EH (cell line): ENCODE data around the gene FAM114A1.
"Not testable (repeated sequence)": the region's sequence is repeated elsewhere in the genome, so short reads cannot be mapped to it uniquely, and the experiment has no call there.

Experiments used
- DNase-seq: peaks from one replicate; pipeline ENCODE4 v3.0.0-alpha.2; 2015; ENCODE audit warnings: low read depth

Gene FAM114A1

DNA sequence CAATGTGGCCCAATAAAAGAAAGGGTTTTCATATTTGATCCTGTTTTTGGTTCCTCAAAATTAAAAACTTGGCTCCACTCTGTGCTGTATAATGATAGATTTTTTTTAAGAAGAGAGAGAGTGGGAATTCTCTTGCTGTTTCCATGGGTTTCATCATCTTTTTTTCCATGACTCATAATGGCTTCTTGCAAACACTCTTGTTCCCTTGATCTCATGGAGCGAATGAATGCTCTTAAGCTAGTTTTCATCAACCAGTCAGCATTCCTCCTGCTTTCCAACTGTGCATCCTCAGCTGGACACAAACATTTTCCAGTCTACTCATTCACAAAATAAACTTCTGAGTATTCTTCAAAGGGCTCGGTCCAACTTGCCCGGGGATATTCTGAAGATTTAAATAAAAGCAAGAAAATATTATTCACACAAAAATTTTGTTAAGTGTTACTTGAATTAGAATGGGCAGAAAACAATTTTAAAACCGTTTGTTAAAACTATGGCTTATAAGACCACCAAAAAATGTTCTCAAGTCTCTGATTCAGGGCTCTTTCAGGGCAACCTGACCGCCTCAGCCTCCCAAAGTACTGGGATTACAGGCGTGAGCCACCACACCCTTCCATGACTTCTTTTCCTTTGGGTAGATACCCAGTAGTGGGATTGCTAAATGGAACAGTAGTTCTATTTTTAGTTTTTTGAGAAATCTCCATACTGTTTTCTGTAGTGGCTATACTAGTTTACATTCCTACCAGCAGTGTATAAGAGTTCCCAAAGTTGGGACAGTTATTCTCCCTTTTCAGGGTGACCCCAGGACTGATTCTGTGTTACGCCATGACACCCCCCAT is 99.9 kb downstream of the FAM114A1 start:
- peak; percentile 98 for DNase-seq

DNA sequence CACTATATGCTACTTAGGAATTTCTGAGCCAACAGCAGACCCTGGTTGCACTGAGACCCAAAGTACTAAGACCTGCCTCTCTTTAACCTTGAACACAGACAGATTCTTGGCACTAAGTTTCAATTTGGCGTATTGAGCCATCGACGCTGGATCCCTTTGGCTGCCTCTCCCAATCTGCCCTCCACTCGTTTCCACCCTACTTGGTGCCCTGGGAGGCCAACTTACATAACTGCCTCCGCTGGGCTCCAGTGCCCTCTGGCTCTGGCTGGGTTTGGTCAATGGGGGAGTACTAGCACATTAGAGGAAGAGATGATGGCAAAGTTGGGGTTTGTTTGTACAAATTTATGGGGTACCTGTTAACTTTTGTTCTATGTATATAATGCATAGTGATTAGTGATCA is 101.1 kb downstream of the FAM114A1 start:
- no peak for DNase-seq

DNA sequence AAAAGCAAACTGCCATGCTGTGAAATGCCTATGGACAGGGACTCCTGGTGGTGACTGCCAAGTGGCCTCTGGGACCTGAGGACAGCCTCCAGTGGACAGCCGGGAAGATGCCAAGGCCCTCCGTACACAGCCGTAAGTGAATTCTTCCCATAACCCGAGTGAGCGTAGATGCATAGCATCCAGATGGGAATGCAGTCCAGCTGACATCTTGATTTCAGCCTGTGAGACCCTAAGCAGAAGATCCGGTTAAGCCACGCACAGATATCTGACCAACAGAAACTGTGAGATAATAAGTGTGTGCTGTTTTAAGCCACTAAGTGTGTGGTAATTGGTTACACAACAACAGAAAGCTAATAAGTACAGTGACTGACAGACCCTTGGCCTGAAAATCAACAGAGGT is 108.7 kb downstream of the FAM114A1 start:
- DNase-seq, result no peak

DNA sequence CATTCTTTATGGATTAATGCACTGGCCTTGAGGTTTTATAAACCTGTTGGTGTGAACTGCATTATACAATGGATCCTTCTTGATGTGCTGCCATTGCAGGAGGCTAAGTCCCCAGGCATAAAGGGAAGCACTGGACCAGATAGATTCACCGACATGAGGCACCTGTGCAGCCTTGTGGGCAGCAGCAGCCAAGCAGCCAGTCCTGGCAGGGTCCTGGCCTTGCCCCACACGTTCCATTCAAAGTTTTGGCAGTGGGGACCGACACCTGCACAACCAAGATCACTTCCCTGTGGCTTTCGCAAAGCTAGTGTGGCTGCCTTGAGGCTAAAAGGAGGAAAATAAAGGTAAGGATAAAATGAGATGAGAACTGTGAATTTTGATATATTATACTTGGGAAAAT is 111.5 kb downstream of the FAM114A1 start:
- DNase-seq, result no peak

DNA sequence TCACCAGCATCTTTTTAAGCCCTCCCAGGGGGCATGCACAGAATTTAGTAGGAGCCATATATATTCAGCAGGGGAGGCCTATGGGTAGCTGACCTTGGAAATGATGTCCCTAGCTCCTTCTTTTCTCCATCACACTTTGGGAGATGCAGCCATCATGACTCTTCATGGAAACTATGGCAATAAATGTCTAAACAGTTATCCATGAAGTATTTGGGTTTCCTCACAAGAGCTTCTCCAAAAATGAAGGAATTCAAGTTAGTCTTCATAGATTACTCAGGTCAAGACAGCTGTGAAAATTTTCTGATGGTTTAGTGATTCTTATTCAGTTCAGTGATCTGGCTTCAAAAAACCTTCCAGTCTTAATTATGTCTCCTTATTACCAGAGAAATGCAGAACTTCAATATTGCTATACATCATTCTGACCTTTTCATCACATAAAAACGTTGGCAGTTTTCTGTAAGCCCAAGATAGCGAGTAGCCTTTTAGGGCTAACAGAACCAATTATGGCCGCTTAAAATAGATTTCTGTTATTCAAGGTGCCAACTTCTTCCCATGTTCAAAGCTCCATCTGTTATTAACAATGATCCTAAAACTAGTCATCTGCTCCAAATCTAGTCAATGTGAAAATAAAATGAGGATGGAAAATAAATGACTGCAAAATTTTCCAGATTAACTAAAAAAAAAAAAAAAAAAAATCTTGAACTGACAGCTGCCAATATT is 112.1 kb downstream of the FAM114A1 start:
- DNase-seq, result peak; percentile 74

DNA sequence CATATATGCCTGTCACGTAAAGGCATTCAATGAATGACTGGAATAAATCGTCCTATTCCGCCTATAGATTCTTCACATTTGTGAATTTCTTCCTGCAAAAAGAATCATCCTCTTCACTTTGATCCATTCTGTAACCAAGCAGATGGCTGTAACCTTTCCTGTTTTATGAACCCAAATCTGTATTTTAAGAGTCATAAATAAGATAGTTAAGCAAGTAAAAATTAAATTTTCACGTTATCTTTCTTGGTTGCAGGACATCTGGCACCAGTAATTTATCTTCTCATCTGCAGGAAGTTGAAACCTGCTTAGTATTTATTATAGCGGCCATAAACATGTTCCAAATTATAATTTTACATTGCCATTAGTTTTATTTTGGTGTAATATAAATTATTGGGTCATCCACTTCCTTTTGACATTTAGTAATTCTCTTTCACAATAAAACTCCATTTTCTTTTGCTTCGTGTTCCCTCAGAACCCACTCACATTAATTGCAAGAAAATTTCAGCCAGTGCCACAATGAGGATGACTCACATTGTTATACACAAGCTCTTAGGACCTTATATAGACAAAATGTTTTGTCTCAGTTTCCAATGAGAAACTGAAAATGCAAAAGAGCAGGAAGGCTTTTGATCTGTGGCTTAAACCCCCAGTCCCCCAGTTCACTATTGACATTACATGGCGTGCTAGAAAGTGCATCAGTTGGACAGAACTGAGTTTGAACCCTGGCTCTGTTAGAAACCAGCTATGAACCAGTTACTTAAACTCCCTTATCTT is 113.5 kb downstream of the FAM114A1 start:
- peak; percentile 92 for DNase-seq

DNA sequence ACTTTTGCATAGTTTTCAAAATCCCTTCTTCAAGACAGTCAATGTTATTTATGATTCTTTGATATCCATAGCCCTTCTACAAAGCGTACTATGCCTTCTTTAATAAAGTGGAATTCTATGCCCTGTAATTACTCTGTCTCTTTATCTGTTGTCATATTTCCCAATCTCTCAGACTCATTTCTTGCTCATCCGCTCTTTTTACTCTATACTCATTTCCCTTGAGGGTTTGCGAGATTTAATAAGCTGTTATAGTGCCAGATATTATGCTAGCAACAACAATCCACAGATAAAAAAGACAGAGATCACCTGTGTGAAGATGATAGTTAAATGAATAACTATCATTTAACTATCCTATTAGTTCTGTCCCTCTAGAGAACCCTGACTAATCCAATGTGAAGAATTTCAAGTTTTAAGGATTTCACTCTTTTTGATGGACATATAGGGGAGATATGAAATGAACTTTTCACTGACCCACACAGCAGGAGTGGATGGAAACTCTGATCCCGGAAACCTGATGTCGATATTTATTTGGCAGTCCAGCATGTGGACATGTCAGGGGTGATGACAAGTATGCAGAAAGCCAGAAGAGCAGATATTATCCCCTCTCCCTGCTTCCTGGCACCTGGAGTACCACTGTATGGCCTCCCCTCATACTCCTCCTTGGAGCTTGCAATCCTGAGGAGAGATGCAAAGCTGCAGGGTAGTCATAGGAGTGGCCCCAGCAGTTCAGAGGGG is 114.9 kb downstream of the FAM114A1 start:
- DNase-seq, result no peak

DNA sequence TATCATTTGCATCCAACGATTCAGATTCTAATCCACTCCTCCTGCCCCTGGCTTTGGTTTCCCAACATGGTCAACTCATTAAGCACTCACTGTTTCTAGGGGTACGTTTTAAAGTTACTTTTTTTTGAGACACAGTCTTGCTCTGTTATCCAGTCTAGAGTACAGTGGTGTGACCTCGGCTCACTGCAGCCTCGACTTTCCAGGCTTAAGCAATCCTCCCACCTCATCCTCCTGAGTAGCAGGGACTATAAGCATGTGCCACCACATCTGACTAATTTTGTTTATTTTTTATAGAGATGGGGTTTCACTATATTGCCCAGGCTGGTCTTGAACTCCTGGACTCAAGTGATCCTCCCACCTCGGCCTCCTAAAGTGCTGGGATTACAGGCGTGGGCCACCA is 115.7 kb downstream of the FAM114A1 start:
- DNase-seq, result no peak

DNA sequence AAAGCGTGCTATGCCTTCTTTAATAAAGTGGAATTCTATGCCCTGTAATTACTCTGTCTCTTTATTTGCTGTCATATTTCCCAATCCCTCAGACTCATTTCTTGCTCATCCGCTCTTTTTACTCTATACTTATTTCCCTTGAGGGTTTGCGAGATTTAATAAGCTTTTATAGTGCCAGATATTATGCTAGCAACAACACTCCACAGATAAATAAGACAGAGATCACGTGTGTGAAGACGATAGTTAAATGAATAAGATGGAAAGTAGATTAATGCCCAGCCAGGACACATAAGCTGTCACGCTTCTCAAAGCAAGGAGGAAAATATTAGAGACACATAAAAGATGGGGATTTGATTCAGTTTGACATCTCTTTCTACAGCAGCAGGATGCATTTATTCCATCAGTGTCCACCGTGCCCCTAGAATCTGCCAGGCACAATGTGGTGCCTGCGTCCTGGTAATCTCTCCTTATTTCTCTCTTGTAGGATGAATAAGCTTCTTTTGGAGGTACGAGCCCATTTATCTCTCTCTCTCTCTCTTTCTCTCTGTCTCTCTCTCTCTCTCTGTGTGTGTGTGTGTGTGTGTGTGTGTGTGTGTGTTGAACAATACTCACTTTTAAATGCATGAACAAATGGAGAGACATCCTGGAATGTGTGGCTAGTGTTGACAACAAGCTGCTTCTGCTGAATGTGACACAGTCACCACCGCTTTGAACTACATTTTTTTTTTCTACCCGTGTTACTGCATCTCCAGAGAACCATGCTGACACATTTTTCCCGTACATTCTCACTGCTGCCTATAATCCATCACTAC is 116.4 kb downstream of the FAM114A1 start:
- DNase-seq, result peak; percentile 67

DNA sequence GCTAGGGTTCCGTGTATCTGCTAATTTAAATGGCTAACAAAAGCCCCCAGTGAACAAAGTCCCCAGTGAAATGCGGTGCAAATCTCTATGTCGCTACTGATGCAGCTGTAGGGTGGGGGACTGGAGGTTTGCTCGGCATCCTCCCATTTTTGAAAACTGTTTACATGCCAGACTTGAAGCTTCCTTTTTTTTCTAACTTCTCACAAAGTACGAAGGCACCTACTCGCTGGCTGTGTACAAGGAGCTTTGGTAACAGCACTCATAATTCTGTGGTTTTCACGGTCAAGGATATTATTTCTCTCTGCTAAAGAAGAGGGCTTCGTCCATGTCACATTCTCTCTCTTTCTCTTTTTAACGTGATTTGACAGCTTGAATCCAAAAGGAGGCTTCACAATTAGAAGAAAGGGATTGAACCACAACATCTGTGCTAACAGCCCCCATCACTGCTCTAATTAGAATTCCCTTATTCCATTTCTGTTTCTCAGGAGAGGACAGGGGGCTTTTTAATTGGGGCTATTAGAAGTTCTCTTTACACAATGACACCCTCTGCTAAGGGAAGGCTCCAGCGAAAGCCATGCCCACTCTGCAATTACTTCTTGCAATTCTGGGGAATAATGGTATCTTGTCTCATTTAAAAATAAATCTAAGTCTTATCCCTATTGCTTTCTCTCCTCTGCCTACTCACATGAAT is 117.9 kb downstream of the FAM114A1 start:
- DNase-seq, result no peak

DNA sequence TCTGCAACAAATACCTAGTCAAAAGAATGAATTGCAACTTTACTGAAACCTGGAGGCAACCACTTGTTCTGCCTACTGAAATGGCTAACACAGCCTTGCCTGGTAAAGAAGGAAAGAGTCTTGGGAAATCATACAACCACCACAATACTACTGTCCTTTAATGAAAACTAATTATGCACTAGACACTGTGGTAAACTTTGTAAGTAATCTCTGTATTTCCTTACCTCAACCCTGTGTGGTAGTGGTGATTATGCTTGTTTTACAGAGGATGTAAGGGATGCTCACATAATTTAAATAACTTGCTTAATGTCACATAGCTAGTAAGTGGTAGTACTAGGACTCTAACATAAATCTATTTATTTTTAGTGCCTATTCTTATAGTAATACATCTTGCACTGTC is 119.9 kb downstream of the FAM114A1 start:
- no peak for DNase-seq

DNA sequence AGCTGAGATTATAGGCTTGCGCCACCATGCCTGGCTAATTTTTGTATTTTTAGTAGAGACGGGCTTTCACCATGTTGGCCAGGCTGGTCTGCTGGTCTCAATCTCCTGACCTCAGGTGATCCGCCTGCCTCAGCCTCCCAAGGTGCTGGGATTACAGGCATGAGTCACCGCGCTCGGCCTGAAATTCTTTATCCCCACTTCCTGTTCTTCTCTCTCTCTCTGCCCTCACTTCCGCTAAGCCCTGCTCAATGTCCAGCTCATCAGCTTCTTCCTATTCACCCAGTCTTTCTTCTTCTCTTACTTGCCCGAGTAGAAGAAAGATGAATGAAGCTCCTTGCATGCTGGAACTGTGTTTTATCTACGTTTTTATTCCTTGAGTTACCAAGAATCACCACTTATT is 120.7 kb downstream of the FAM114A1 start:
- DNase-seq, result not testable (repeated sequence)

DNA sequence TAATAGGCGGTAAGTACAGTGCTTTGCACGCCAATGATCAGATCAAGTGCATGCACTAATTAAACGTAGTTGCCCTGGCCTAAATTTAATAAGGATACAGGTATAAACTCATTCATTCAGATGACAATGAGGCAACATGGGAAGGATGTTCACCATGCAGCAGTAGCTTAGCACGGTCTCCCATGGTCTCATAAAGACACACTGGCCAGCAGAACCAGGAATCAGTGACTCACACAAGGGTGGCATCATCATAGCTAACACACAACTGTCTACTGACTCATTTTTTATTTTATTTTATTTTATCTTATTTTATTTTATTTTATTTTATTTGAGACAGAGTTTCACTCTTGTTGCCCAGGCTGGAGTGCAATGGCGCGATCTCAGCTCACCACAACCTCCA is 121.9 kb downstream of the FAM114A1 start:
- peak; percentile 63 for DNase-seq

DNA sequence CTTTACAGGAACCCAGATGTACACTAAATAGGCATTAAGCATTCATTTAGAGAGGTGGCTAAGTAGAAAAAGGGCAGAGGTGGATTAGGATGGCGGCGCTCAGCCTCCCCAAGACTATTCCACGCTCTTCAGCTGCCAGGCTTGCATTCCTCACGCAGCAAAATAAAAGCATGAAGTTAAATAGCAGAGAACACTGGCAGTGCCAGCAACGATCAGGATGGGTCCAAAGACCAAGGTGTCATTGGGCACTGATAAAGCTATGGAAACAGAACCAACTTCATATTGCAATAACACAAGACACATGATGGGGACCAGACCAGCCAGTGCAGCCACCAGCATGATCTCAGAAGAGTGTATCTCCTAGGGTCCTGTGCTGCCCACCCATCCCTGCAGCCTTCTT is 122.6 kb downstream of the FAM114A1 start:
- DNase-seq, result no peak

DNA sequence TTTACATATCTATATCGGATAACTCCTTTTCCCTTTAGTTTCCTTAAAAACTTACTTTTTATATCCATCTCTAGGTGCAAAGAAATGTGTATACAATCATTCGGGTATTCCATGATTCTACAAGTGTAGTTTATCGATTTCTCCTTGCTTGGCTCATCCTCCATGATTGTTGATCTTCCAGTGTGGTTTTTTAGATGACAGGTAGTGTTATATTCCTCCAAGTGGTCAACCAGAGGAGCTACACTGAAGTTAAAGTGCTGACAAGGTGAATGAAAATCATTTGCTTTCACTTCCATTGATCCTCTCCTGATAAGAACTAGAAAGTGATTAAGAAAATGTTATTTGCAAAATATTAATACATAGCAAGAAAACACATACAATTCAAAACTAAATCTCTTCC is 126.1 kb downstream of the FAM114A1 start:
- no peak for DNase-seq

DNA sequence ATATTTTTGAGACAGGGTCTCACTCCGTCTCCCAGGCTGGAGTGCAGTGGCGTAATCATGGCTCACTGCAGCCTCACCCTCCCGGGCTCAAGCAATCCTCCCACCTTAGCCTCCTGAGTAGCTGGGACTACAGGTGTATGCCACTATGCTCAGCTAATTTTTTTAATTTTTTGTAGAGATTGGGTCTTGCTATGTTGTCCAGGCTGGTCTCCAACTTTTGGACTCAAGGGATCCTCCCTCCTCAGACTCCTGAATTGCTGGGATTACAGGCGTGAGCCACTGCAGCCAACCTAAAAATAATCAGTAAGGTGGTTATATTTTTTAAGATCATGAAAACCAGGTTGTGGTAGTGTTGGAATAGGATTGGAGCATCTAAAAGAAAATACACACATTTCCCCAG is 126.5 kb downstream of the FAM114A1 start:
- no peak for DNase-seq
